COR-L47 (cell line): Measurements from ENCODE around the gene ST8SIA5.
A peak's percentile ranks its signal among the peaks of the same experiment; 100 is the strongest.

ENCODE experiments used
- DNase-seq: peaks from one replicate; lab custom pipeline; 2025; lab: John Stamatoyannopoulos, UW

Gene ST8SIA5

DNA sequence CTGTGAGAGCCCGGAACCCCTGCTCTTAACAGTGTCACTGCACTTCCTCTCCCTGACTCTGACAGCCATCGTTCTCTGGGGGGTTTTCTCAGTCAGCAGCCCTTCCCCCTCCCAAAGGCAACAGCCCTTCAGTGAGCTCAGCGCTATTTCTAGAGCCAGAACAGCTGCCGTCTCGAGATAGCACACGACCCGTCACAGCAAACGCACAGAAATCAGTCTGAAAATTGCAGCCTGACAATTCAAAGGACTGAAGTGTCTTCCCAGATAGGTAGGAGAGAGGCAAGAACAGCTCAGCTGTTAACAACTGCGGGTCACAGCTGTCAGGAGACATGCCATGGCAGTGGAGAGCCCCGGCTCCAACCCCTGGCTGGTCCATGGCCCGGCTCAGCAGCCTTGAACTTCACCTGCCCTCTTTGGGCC is 45.4 kb downstream of the ST8SIA5 start:
- no peak for DNase-seq

- DNase-seq = no peak
Measured at GRCh38 chr18:46706968-46707367, 49.9 kb downstream of the ST8SIA5 start.

DNA sequence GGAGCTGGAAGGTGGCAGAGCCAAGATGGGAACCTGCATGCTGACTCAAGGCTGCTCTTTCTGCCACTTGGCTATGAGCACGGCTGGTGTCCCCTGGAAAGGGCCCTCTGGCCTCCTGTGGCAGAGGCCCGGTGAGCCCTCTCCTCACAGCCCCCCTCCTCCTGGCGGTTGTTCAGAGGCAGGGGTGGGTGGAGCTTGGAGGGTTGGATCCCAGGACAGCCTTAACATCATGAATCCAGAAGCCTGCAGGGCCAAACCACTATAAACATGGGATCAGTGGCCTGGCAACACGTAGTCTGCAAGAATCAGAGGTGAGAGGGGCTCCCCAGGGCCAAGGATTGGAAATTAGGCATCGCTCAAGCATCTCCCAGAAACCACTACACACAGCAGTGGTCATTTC is 51.3 kb downstream of the ST8SIA5 start:
- DNase-seq = no peak

- DNase-seq = no peak
Measured at GRCh38 chr18:46704816-46705215, 52.0 kb downstream of the ST8SIA5 start.

- no peak for DNase-seq
Measured at GRCh38 chr18:46704189-46704588, 52.7 kb downstream of the ST8SIA5 start.

DNA sequence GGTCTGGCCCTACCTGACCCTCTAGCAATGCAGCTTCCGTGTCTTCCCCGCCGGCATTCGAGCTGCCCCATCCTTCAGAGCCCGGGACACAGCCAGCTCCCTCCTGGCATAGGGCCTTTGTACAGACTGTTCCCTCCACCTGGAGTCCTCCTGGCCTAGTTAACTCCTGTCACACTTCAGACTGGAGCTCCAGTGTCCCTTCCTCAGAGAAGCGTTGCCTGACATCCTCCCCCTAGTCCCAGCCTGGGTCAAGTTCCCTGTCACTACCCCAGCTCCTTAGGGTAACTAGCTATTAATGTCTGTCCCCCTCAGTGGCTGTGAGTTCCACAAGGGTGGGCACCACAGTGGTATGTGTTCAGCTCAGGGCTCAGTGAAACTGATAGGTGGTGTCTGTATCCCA is 54.4 kb downstream of the ST8SIA5 start:
- DNase-seq = no peak

GRCh38 chr18:46700066-46700824 is 56.6 kb downstream of the ST8SIA5 start:
- no peak for DNase-seq

DNA sequence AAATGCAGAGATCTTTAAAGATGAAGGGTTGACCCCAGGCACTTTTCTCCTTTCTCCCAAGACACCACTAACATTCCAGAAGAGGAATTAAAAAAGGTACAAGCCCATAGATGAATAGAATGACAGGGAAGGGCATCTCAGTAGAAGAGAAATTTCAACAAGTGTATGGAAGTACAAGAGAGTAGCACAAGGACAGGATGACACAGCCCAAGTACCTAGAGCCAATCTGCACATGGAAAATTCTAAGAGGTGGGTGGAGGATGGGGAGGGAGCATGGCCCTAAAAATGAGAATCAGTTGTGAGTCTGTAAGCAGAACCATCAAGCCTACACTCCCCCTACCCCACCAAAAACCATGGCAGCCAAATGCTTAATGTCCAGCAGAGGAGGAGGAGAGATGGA is 60.2 kb downstream of the ST8SIA5 start:
- no peak for DNase-seq

- DNase-seq = no peak
Measured at GRCh38 chr18:46696268-46696667, 60.6 kb downstream of the ST8SIA5 start.

GRCh38 chr18:46693996-46694395 is 62.9 kb downstream of the ST8SIA5 start:
- no peak for DNase-seq

DNA sequence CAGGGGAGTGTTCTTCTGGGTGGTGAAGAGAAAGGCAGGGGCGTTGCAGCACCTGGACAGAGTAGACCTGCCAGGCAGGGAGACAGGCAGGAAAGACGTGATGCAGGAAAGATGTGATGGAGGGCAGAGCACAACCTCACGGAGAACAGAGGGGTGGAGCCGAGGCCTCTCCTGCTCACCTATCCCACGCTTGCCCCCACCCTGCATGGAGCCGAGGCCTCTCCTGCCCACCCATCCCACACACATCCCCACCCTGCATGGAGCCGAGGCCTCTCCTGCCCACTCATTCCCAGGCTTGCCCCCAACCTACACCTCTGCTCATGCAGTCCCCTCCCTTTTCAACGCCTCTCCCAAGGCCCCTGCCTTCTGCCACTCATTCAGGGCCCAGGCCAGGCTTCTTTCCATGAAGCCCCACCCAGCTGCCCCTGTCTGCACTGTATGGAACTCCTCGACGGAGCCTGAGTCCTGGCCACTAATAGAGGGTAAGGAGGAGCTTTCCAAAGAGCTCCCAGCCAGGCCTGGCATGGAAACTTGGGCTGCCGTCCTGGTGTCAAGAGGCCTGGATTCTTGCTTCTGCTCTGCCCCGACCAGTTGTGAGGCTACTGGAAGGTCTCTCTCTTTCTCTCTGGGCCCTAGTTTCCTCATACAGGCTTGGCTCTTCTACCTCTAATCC is 67.9 kb downstream of the ST8SIA5 start:
- no peak for DNase-seq

- DNase-seq = no peak
Measured at GRCh38 chr18:46686186-46686585, 70.7 kb downstream of the ST8SIA5 start.

DNA sequence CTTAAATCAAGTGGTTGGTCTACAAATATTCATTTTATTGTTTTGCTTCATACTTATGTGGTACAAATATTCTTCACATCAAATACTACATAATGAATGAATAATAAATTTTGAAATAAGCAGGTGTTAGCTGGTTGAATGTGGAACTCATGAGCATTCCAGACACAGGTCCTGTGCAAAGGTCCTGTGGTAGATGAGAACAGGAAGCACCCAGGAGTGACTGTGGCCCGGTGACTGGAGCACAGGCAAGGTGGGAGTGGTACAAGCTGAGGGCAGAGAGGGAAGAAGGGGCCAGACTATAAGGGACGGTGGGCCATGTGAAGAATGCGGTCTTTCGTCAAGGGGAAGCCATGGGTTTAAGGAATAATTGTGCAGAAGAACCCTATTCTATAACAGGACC is 73.6 kb downstream of the ST8SIA5 start:
- no peak for DNase-seq

DNA sequence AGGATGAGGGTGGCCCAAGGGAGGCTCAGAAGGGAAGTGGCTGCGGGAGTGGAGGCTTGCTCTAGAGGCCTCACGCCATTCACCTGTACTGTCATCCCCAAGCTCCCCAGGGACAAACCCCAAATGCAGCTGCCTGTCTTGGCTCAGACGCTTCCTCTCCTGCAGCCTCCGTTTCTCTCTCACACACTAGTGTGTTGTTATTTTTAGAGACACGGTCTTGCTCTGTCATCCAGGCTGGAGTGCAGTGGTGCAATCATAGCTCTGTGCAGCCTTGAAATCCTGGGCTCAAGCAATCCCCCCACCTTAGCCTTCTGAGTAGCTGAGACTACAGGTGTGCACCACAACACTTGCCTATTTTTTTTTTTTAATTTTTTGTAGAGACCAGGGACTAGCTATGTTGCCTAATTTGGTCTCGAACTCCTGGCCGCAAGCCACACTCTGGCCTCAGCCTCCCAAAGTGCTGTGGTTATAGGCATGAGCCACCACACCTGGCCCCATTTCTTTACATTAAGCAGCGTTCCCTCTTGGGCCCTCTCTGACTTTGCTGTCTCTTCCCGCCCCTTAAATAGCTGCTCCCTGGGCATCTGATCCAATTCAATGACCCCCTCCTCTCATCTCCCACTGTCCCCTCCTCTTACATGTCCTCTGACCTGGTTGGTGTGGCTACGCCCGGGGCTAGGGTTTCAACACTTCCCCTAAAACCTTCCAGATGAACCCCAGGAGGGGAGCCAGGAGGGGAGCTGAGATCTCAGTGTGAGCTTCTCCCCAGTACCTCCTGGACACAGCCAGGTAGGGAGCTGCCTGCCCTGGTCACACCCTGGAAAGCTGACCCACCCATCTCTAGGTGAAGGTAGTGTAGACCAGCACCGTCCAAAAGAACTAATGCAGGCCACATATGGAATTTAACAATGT is 75.8 kb downstream of the ST8SIA5 start:
- DNase-seq = no peak

DNA sequence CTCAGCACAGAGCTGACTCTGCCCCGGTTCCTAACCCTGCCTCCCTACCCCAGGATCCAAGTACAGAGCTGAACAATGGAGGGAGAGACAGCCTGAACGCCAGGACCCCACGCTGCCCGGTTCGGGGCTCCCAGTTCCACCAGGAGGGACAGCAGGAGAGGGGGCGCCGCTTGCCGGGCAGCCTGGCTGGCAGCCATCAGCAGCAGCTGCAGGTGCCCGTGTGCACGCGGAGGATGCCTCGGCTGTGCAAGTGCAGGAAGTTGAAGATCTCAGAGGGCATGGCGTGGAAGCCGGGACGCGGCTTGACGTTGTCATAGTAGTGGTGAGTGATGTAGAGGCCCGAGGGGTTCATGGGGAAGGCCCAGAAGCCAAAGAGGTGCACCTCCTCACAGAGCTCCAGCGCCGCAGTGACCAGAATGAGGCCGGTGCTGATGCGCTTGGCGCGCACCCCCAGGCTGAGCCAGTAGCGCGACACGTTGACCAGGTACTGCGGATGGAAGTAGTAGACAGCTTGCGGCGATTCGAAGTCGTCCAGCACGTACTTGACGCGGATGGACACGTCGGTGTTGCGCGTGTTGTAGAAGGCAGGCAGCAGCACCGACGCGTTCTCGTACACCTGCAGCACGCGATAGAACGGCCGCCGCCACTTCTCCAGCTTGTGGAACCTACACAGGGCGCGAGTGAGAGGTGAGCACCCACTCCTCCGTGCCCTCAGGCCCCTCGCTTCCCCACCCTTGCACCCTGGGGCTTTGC is 76.8 kb downstream of the ST8SIA5 start:
- DNase-seq = no peak

DNA sequence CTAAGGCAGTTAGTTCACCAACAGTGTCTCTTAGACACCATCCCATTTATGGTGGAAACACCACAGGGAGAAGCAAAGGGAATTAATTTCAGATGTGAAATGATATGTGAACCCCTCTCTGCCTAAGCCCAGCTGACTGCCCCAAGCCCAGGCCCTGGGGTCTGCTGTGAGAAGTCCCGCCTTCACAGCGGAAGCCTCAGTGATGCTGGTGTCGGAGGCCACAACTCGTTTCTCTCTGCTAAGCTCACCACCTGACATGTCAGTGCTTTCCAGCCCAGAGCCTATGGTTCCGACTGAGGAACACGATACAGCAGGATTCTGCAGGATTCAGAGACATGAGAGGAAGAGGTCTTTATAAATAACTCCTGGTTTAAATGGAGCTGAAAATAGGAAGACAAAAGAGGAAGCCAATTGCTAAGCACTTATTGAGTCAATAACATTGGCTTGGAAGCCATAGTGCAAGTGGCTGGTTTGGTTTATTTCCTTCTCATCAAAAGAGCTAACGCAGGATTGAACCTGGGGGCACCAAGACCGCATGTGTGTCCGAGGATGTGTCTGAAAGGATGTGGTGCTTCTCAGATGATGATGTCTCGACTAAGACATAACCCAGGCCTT is 78.0 kb downstream of the ST8SIA5 start:
- DNase-seq = no peak

DNA sequence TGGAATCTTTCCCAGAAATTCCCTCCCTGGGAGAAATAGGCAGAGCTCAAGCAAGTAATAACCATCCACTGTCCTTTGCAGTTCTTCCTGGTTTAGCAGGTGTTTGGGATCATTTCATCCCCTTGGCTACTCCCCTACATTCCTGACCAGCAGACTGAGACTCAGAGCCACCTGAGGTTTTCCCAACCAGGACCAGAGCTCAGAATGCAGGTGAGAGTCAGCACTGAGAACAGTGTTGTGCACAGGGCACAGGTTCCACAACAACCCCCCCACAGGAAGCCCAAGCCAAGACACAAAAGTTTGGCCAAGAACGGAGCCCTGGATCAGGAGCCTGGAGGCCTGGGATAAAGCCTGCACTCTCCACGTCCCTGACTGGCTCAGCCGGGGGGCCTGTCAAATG is 78.8 kb downstream of the ST8SIA5 start:
- DNase-seq = no peak

DNA sequence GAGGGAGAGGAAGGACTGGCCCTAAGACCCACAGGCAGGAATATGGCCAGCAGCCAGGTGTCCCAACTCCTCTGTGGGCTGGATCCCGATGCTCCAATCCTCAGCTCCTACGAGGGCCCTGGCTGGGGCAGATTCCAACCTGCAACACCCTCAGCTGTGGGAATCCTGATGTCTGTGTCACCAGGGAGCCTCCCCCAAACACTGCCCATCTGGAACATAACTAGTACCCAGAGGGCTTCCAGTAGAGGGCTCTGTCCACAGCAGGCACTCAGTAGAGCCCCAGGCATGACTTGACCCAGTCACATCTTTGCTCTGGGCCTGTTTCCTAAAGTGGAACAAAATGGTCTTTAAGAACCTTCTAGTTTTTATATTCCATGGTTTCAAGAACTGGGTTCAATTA is 79.2 kb downstream of the ST8SIA5 start:
- no peak for DNase-seq

- DNase-seq = peak; percentile 59
Measured at GRCh38 chr18:46676182-46676835, 80.5 kb downstream of the ST8SIA5 start.

DNA sequence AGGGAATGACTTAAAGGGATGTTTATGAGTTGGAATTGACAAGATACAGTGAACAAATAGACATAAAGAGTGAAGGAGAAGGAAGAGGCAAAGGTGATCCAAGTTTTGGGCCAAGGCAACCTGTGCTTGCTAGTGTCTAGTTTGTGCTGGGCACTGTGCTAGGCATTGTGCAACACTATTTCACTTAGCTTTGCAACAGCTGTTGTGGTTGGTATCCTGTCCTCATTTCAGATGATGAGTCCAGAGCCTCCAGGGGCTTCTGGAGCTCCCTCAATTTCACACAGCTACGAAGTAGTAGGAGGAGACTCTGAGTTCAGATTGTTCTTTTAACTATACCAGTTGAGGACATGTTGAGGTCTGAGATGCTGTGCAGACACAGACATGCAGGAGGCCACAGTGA is 81.7 kb downstream of the ST8SIA5 start:
- DNase-seq = no peak
